ENCODE results near the gene RPL10.

DNA sequence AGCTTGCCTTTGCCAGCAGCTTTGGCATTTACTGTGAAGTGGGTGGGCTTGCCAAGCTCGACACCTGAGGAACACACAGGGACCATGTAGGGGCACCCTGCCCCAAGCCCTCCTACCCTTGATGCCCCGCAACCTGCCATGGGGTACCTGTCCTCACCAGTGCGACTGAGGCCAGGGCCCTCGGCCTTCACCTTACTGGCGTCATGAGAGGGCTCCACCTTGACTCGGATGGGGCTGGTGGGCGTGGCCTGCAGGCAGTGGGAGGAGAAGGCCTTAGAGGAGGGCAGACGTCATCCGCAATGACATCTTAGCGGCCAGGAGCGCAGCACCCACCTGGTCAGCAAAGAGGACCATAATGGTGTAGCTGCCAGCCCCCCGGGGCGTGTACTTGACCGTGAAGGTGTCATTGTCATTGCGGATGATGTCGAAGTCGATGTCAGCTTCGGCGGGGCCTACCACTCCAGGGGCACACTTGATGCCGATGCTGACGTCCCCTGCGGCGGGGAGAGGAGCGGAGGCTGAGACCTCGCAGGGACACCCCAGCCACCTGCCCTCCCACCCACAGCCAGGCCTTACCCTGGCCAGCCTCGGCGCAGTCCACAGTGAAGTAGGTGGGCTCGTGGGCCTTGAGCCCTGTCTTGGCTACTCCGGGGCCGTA is 36.0 kb upstream of the RPL10 start:
- TF ChIP-seq, protein P1, sequence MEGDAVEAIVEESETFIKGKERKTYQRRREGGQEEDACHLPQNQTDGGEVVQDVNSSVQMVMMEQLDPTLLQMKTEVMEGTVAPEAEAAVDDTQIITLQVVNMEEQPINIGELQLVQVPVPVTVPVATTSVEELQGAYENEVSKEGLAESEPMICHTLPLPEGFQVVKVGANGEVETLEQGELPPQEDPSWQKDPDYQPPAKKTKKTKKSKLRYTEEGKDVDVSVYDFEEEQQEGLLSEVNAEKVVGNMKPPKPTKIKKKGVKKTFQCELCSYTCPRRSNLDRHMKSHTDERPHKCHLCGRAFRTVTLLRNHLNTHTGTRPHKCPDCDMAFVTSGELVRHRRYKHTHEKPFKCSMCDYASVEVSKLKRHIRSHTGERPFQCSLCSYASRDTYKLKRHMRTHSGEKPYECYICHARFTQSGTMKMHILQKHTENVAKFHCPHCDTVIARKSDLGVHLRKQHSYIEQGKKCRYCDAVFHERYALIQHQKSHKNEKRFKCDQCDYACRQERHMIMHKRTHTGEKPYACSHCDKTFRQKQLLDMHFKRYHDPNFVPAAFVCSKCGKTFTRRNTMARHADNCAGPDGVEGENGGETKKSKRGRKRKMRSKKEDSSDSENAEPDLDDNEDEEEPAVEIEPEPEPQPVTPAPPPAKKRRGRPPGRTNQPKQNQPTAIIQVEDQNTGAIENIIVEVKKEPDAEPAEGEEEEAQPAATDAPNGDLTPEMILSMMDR (IDR thresholded peaks at IDR 0.05 in 4 of 5, conservative IDR thresholded peaks at IDR 0.05 in 1 of 5): no peak
- TF ChIP-seq POLR2A (IDR thresholded peaks at IDR 0.05): no peak
